ENCODE measurements around the gene ZNF559. TPM values are rescaled to one million over a fixed set of nuclear protein-coding genes. Genes with fewer than 3 reads are reported as not detected.
"Not testable (repeated sequence)": the region's sequence is repeated elsewhere in the genome, so short reads cannot be mapped to it uniquely, and the experiment has no call there.

Gene ZNF559
- polyA plus RNA-seq, 2 of the 4 experiments (the other 2 are of a cell fraction) = 4.6 to 16.2 TPM

GRCh38 chr19:9322201-9322600, 1.8 kb upstream of the ZNF559 start:
- FAIRE-seq; POLR2A ChIA-PET; H3K4me1 ChIP-seq; DNase-seq (ENCODE audit: low read depth in 1 of 2, low spot score in 1 of 2); H3K4me3 ChIP-seq; H3K27ac ChIP-seq; ATAC-seq; H3K4me2 ChIP-seq; CTCF ChIA-PET: not testable (repeated sequence)
- WGBS (ENCODE audit: missing lambda C conversion rate) = 84% methylated on average over 8 of the region's 10 CpGs
- peaks cover 29% of the 10 kb centered on the region for H3K9me3 ChIP-seq

- Histone ChIP-seq H3K27ac (peak overlapping the region; percentile 22 to 86; a peak in 5 of 6 replicates), H3K4me3 (peak overlapping the region; percentile 66), H3K9me3 (peaks cover 36% of the 10 kb centered on the region), H3K4me2 (peak overlapping the region; percentile 63), H3K4me1 (no peaks in the 10 kb centered on the region)
- POLR2A ChIA-PET = interaction anchor here (0.5 to 1.0 kb wide), 3 partner anchors 36 to 1157 kb away, joined by 3 to 4 read pairs (median 3); partner anchors contain the start of gene ZNF846
- ATAC-seq = peak; percentile 73 to 78
- 19% methylated on average over 9 of the region's 9 CpGs for WGBS (ENCODE audit: missing lambda C conversion rate)
- DNase-seq (ENCODE audit: low read depth in 1 of 2, low spot score in 1 of 2) = peak; percentile 14 to 79
- no peak for FAIRE-seq
- TF ChIP-seq PBX3 (IDR thresholded peaks at IDR 0.05) (no peak), RCOR1 (IDR thresholded peaks at IDR 0.05; ENCODE audit: low read depth, low read length) (no peak), NFE2L2 (conservative IDR thresholded peaks at IDR 0.05; ENCODE audit: low read length) (no peak), ELK1 (IDR thresholded peaks at IDR 0.05; ENCODE audit: low read depth, low read length) (no peak), JUNB (IDR thresholded peaks at IDR 0.05) (no peak), USF2 (IDR thresholded peaks at IDR 0.05) (no peak)
- CTCF ChIA-PET = interaction anchor here (0.9 to 1.2 kb wide), 2 partner anchors 12 to 13 kb away, joined by 3 to 4 read pairs; partner anchors contain the start of gene ZNF699
These were observed 441 bp upstream of the ZNF559 start for GRCh38 chr19:9323557-9323918.

GRCh38 chr19:9324584-9324962, 594 bp downstream of the ZNF559 start:
- DNase-seq (ENCODE audit: low read depth in 1 of 2, low spot score in 1 of 2) = no peak
- H3K9me3 ChIP-seq = peaks cover 38% of the 10 kb centered on the region
- FAIRE-seq = no peak
- POLR2A ChIA-PET = no interaction called here
- no peaks in the 10 kb centered on the region for H3K4me1 ChIP-seq
- peak overlapping the region; percentile 77 to 86 for H3K27ac ChIP-seq
- H3K4me2 ChIP-seq = peak overlapping the region; percentile 63
- H3K4me3 ChIP-seq = peak overlapping the region; percentile 66
- ATAC-seq = no peak
- 72% methylated on average over 9 of the region's 9 CpGs for WGBS (ENCODE audit: missing lambda C conversion rate)
- TF ChIP-seq EHF (CRISPR knock-in tag; IDR thresholded peaks at IDR 0.05) (no peak), BCL3 (IDR thresholded peaks at IDR 0.05) (no peak), KDM5A (IDR thresholded peaks at IDR 0.05) (0 out of 2 replicates have a peak, but pooled peaks have one; percentile 12), CEBPB (IDR thresholded peaks at IDR 0.05) (no peak)
- CTCF ChIA-PET = no interaction called here

- TF ChIP-seq CHD2 (IDR thresholded peaks at IDR 0.05; ENCODE audit: low read length, partially characterized antibody) = no peak
- no peak for TF ChIP-seq MYC (IDR thresholded peaks at IDR 0.05; ENCODE audit: borderline replicate concordance, low read length)
- no peak for TF ChIP-seq JUNB (IDR thresholded peaks at IDR 0.05)
- no peak for TF ChIP-seq NR3C1 (IDR thresholded peaks at IDR 0.05)
- no peak for TF ChIP-seq ESRRA (IDR thresholded peaks at IDR 0.05; ENCODE audit: borderline replicate concordance, low read length)
- TF ChIP-seq EP300 (IDR thresholded peaks at IDR 0.05) = no peak
- TF ChIP-seq E2F6 (IDR thresholded peaks at IDR 0.05; ENCODE audit: borderline replicate concordance, low read depth) = no peak
- no peak for TF ChIP-seq RCOR1 (IDR thresholded peaks at IDR 0.05; ENCODE audit: low read depth, low read length)
- no peak for TF ChIP-seq HEYL (CRISPR knock-in tag; IDR thresholded peaks at IDR 0.05)
- no peak for TF ChIP-seq ZC3H11A (IDR thresholded peaks at IDR 0.05)
- TF ChIP-seq EHF (CRISPR knock-in tag; IDR thresholded peaks at IDR 0.05) = no peak
- TF ChIP-seq MAZ (IDR thresholded peaks at IDR 0.05; ENCODE audit: borderline replicate concordance, low read depth, low read length) = no peak
- TF ChIP-seq SMC3 (IDR thresholded peaks at IDR 0.05) = no peak
- no peak for TF ChIP-seq NPAS2 (CRISPR knock-in tag; IDR thresholded peaks at IDR 0.05; ENCODE audit: borderline replicate concordance)
- no peak for TF ChIP-seq ELK1 (IDR thresholded peaks at IDR 0.05; ENCODE audit: low read depth, low read length)
- no peak for TF ChIP-seq HDAC2 (IDR thresholded peaks at IDR 0.05)
- TF ChIP-seq CHD4 (IDR thresholded peaks at IDR 0.05; ENCODE audit: borderline replicate concordance) = no peak
- no peak for FAIRE-seq
- H3K9me3 ChIP-seq = peaks cover 63% of the 10 kb centered on the region
These were observed 6.0 kb downstream of the ZNF559 start for GRCh38 chr19:9329999-9330398.

More at GRCh38 chr19:9329999-9330398, 6.0 kb downstream of the ZNF559 start:
- H3K4me1 ChIP-seq = no peaks in the 10 kb centered on the region
- ChIA-PET CTCF (no interaction called here), POLR2A (no interaction called here)
- no peak overlapping the region for H3K4me3 ChIP-seq
- ATAC-seq (no peak), DNase-seq (ENCODE audit: low read depth in 1 of 2, low spot score in 1 of 2) (no peak)
- no peak overlapping the region for H3K27ac ChIP-seq
- no peak overlapping the region for H3K4me2 ChIP-seq
